NCI-H2081 treated with DMSO at 0.1 percent for 48 hours (cell line): Measurements from ENCODE around the gene SCPEP1.
"Not testable (repeated sequence)": the region's sequence is repeated elsewhere in the genome, so short reads cannot be mapped to it uniquely, and the experiment has no call there.

ENCODE experiments used
- DNase-seq: peaks from one replicate; lab custom pipeline; 2025; lab: John Stamatoyannopoulos, UW

Gene SCPEP1

DNA sequence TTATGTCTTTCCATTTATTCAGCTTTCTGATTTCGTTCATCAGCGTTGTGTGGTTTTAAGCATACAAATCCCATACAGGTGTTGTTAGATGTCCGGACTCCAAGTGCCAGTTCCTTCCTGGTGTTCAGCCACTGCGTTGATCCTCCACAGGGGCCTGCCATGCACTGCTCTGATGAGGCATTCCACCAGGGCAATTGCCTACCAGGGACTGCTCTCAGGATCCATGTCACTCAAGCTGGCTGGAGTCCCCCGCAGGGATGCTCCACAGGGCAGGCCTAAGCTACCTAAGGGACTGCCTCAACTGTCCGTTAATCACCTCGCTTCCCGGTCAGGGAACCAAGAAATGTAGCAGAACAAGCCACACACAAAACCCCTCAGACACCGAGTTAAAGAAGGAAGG lies 12.7 kb upstream of the SCPEP1 start:
- not testable (repeated sequence) for DNase-seq

DNA sequence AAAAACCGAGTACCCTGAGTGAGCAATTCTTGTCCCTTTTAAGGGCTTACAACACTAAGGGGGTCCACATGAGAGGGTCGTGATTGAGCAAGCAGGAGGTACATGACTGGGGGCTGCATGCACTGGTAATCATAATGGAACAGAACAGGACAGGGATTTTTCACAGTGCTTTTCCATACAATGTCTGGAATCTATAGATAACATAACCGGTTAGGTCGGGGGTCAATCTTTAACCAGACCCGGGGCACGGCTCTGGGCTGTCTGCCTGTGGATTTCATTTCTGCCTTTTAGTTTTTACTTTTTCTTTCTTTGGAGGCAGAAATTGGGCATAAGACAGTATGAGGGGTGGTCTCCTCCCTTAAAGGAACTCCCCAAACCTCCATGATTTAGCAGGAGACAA lies 12.2 kb upstream of the SCPEP1 start:
- not testable (repeated sequence) for DNase-seq

DNA sequence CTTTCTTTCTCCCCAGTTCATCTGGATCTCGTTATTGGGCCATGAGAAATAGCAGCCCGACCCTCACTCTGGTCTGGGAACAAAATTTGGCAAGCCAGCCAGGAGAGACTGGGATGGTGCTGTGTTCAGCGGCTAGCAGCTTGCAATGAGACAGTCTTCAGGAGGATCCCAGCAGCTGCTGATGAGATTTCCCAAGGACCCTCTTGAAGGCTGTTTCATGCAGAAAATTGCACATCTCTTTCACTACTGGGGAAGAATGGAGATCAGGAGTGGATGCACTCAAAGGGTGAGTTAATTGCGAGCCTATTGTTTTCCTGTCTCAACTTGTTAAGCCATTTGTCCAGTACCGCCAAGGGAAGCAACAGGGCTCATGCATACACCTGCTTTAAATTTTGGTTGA lies 11.6 kb upstream of the SCPEP1 start:
- DNase-seq: no peak

DNA sequence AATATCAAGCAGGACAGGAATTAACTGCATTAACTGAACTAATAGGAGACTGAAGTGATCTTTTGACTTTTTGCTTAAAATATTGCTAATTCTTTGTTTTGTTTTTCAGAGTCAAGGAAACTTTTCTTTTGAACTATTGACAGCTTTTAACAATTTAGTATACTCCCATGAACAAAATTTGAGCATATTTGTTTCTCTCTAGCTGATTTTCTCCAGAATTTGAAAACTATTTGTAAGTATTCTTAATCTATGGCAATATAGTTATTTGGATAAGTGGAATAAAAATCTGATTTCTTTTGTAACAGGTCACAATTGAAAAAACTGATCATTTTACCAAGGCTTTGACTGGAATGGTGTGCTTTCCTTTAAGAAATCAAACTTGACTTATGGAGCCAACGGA lies 7.0 kb upstream of the SCPEP1 start:
- DNase-seq: no peak

DNA sequence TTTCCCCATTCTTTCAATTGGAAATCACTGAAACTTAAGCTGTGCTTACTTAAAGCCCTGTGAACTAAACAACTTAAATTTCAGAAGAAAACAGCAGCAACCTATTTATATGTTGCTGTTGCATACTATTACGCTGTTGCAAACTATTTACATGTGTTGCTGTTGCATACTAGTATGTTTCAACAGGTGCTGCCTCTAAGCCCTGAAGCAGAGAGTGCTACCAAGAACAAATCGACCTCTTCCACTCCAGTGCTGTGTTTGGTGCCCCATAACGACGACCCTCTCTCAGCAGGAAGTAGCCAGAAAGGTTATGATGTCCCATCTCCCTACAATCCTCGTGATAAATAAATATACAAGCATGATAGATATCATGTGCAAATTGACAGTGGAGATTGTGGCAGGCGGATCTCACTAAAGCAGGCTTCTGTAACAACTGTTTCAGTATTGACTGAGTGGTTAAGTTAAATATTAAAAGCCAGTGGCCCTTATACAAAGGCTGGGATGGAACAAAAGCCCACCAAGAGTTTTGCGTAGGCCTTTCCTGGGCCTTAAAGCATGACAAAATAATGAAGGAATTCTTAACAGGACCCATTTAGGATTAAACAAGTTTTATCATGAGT lies 5.7 kb upstream of the SCPEP1 start:
- no peak for DNase-seq

DNA sequence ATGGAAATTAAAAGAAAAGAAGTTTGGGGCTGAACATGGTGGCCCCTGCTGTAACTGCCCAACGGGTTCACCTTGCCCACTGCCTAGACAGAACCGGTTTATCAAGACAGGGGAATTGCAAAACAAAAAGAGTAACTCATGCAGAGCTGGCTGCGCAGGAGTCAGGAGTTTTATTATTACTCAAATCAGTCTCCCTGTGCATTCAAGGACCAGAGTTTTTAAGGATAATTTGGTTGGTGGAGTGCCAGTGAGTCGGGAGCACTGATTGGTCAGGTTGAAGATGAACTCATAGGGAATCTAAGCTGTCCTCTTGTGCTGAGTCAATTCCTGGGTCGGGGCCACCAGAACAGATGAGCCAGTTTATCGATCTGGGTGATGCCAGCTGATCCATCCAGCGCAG lies 4.4 kb upstream of the SCPEP1 start:
- DNase-seq: no peak

DNA sequence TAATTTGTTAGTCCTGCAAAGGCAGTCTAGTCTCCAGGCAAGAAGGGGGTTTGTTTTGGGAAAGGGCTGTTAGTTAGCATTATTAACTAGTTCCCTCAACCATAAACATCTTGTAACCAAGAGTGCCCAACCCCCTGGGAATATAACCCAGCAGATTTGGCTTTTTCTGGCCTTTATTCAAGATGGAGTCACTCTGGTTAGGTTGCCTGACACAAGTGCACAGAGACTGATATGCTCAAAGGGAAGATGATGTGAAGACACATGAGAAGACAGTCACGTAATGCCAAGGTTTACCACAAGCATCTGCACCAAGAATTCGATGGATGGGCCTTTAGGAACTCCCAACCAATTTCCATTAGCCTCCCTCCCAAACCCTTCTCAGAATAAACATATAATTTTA lies 3.9 kb upstream of the SCPEP1 start:
- no peak for DNase-seq

DNA sequence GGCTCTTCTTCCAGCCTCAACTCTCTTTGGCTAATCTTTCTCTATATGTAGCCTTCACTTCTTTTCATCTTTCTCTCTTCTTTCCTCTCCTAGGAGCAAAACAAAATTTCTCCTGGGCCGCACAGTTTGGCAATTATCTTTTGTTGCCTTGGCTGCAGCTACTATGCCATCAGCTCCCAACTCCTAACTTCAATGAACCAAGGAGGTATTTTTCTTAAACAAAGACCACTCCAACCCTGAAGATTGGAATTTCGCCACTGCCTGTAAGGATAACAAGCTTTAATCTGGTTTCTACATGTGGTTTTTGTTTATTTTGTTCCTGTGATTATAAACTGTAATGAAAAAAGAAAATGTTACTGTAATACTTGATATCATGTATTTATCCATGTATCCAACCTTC lies 2.3 kb upstream of the SCPEP1 start:
- no peak for DNase-seq

DNA sequence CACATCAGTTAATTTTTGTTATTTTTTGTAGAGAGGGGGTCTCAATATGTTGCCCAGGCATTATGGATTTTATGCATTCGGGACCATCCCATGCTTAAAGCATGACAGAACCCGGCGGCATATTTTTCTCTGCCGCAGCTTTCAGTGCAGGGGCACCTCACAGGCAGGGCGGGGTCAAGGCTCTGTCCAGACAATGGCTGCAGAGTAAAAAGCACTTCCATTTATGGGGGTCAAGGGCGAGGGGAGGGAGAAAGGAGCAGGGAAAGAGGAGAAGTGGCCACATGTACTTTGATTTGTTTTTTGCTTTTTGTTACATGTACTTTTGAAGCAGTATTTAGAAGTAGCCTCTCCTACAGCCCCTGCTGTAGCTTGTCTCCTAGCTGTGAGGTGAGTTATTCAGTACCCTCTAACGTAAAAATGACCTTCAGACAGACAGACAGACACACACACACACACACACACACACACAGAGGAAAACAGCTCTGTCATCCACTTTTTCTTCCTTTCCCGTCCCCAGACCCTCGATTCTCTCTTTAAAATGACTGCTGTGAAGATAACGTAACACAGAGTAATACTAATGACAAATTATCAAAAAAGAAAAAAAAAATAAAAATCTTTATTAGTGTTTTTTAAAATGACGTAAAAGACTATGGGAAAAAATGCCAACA lies 856 bp upstream of the SCPEP1 start:
- no peak for DNase-seq

DNA sequence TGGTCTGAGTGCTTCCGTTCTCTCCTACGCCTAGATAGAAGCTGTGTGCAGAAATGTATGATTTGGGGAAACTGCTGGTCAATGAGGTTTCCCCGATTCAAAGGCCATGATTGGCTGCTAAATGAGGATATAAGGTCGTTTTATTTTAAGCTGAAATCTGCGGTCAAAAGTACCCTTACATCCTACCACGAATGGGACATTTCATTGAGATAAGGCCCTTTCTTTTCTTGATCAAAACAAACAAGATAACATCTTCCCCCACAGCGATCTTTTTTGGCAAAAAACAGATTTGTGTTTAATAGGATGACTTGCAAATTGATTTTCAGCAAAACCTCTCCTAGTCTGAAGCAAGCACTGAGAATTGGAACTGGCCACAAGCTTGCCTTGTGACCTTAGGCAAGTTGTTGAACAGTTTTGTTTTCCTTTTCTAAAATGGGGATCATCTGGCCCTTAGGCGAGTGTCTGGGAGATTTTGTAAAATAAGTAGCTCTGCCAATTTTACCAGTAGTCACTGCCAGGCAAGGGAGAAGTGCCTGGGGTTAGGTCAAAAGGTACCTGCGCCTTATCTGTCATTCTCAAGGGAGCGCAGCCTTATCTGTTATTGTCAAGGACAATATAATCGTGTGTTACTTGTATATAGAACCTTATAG lies 635 bp downstream of the SCPEP1 start:
- DNase-seq: no peak

DNA sequence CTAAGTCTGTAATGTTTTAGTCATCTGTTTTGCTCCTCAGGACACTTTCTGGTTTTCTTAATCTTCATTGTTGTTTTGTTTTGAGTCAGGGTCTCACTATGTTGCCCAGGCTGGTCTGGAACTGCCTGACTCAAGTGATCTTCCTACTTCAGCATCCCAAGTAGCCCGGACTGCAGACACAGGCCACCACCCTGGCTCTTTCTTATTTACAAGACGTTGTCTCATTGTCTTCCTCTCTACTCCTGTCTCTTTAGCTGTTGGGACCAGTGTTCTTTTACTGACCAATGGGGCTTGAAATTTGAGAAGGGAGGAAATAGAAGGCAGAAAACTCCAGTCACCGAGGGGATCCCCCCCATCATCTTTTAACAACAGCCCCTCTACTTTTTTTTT lies 1.2 kb downstream of the SCPEP1 start:
- DNase-seq: no peak

DNA sequence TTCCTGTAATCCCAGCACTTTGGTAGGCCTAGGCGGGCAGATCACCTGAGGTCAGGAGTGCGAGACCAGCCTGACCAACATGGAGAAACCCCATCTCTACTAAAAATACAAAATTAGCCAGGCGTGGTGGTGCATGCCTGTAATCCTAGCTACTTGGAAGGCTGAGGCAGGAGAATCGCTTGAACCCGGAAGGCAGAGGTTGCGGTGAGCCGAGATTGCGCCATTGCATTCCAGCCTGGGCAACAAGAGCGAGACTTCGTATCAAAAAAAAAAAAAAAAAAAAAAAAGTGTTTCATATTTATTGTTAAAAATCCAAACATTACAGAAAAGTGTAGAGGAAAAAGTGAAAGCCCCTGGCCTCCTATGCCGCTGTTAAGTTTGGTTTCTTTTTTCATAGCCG lies 2.6 kb downstream of the SCPEP1 start:
- not testable (repeated sequence) for DNase-seq

DNA sequence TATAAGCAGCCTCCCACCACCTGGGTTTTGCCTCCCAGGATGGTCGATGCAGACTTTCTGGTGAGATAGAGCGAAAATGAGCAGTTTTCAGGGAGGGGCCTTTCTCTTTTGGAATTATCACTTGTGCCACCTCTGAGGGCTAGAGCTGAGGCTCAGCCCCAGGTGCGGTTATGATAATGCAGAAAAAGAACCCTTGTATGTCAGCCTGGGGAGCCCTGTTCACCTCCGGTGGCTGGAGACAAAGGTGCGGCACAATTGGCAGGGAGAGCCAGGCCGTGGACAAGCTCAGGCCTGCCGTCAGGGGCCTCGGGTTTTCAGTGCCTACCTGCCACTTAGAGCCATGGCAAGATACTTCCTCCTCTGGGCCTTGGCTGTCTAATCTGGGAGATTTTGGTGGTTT lies 4.4 kb downstream of the SCPEP1 start:
- DNase-seq: no peak

DNA sequence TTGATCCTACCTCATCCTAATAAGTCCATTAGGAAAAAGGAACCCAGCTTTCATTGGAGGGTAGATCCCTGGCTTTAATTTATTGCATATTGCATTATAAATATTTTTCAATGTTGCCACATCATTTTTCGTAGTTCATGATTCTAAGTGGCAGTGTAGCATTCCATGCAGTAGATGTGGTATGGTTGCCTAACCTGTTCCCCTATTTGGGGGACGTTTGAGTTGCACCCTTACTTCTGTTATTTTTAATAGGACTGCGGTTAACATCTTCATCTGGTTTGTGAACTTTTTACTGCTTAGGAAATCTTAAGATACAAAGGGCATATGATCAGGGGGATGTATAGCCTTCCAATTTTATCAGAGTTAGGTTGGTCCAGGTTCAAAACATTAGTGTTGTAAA lies 5.4 kb downstream of the SCPEP1 start:
- DNase-seq: no peak

DNA sequence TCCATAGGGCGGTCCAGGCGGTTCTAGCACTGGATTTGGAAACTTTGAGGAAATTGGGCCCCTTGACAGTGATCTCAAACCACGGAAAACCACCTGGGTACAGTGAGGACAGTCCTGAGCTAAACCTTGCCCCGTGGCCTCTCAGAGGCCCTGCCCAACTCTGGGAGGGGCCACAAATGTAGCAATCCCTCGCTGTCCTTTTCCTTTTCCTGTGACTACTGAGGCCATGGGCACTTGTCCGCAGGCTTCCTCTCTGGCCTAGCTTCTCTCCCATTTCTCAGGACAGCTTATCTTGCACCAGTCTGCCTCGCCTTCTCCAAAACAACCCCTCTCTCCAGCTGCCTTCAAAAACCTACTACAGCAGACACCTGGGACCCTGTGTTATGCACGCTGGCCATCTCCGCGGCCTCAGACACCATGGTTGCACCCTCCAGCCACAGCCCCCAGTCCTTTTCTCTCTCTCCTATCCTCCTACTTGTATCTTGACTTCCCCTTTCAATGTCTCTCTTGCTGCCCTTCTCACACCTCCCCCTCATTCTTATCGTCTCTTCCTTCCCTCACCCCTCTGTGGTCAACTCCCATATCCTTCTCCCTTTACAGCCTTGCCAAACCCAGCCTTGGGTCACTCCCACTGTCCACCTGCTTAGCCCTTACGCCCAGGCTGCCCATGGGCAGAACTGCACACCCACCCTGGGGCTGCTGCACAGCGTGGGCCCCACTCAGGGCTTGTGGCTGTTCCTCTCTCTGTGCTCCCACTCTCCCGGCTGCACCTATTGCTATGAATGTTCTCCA lies 7.6 kb downstream of the SCPEP1 start:
- DNase-seq: no peak

DNA sequence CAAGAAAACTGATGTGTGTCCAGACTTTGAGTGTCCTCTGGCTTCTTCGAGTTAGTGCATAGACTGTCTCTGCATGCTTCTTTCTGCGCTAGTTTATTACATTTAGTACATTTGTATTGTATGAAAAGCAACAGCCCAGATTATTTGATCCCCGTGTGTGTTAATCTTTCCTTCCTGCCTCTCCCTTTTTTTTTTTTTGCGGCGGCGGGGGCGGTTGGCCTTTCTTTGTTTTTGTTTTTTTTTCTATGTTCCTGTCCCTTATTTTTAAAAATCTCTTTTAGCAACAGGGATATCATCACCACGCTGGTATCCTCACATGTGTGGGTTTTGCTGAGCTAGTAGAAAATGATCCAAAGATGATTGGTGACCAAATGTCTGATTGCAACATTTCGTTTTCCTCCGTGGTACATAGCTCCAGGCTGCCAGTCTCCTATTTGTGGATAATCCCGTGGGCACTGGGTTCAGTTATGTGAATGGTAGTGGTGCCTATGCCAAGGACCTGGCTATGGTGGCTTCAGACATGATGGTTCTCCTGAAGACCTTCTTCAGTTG lies 9.4 kb downstream of the SCPEP1 start:
- no peak for DNase-seq

DNA sequence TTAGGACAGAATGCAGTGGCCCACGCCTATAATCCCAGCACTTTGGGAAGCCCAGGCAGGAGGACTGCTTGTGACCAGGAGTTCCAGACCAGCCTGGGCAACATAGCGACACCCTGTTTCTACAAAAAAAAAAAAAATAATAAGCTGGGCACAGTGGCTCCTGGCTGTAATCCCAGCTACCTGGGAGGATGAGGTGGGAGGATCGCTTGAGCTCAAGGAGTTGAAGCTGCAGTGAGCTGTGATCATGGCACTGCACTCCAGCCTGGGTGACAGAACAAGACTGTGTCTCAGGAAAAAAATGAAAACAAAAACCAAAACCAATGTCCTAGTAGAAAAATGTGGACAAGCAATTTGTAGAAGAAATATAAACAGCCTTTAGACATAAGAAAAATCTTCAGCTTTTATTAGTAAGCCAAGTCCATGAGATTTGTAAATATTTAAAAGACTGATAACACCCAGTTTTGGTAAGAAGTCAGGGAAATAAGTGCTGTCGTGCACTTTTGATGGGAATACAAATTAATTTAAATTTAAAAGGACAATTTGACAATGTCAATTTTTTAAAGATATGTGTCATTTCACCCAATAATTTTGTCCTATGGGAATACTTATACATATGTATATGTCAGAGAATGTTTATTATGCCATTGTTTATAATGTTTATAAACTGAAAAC lies 11.1 kb downstream of the SCPEP1 start:
- no peak for DNase-seq

DNA sequence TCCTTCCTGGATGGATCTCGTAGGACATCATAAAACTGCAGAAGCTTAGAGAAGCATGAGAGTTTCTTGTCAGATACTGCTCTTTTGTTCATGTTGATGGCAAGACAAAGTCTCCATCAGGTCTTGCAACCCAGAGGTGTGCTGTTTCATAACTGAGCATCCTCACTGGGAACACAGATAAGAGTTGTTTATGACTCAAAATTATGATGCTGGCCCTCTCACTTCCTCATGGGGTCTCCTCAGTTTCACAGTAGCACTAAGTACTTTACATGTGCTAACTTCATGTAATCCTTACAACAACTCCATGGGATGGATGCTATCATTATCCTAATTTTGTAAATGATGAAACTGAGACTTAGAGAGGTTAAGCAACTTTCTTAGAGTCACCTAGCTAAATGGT lies 14.4 kb downstream of the SCPEP1 start:
- no peak for DNase-seq

DNA sequence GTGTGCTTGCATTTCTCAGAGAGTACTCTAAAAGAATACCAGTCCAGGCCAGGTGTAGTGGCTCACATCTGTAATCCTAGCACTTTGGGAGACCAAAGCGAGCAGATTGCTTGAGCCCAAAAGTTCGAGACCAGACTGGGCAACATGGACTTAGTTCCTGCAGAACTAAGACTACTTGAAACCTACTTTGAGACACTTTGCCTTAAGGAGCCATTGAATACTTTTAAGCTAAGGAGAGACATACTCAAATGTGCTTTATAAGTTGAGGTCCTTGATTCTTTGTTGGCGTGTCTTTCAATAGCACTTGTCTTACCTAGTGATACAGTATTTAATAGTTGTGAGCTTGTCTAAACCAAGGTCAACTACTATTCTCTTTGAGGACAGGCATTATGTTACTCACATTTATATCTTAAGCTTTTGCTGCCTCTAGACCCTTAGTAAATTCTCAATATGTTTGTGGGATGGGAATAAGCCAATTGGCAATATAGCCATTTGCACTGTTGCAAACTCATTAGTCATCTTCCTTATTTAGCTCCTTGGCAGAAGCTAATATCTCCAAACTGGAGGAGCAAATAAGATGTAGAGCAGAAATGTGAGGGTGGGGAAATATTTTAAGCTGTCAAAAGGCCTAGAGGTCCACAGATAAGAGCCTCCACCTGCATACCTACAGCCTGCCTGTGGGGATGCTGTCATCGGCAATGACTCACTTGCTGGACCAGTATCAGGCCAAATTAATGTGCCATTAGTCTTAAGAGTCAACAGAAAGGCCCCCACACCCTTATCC lies 16.3 kb downstream of the SCPEP1 start:
- no peak for DNase-seq

DNA sequence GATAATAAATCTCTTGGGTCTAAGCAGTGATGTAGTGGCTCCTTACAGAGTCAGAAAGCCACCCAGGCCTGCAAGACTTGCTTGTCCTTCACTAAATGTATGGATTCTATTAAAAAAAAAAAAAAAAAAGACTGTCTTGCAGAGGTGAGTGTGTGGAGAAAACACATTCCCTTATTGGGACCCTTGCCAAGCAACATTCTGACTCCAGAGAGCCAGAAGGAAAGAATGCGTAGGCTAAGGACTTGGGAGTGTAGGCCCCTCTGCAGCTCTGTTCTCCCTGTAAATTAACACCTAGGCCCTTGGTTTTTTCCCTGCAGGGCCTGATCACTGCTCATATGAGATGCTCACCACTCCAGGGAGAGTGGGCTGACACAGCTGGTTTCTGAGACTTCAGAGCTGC lies 17.8 kb downstream of the SCPEP1 start:
- no peak for DNase-seq

DNA sequence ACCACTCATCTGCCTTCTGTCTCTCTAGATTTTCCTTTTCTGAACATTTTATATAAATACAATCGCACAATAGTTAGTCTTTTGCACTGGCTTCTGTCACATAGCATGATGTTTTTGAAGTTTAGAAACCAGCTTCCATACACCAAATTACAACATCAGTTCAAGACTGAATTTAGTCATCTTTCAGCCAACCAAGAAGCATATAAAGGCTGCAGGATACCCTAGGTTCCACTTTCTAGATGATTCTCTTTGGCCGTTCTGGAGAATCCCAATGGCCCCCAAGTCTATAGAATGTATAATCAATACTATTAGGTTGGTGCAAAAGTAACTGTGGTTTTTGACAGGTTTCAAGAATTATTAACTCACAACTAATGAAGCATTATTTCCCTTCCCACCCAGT lies 19.4 kb downstream of the SCPEP1 start:
- no peak for DNase-seq
